ENCODE data around the gene ZNF91.
"Not testable (repeated sequence)": the region's sequence is repeated elsewhere in the genome, so short reads cannot be mapped to it uniquely, and the experiment has no call there.

ZNF91 gene

GRCh38 chr19:23395722-23396117, 449 bp upstream of the ZNF91 start:
- DNase-seq (ENCODE audit: low spot score), result not testable (repeated sequence)

- no peak for DNase-seq (ENCODE audit: low spot score)
Measured at GRCh38 chr19:23394511-23394910, 760 bp downstream of the ZNF91 start.

GRCh38 chr19:23393121-23393520, 2.1 kb downstream of the ZNF91 start:
- DNase-seq (ENCODE audit: low spot score), result no peak

GRCh38 chr19:23391236-23391635, 4.0 kb downstream of the ZNF91 start:
- DNase-seq (ENCODE audit: low spot score), result no peak

GRCh38 chr19:23385404-23385803, 9.9 kb downstream of the ZNF91 start:
- no peak for DNase-seq (ENCODE audit: low spot score)

GRCh38 chr19:23384858-23385257, 10.4 kb downstream of the ZNF91 start:
- DNase-seq (ENCODE audit: low spot score), result no peak

GRCh38 chr19:23384166-23384565, 11.1 kb downstream of the ZNF91 start:
- no peak for DNase-seq (ENCODE audit: low spot score)

GRCh38 chr19:23382955-23383354, 12.3 kb downstream of the ZNF91 start:
- DNase-seq (ENCODE audit: low spot score), result no peak

- no peak for DNase-seq (ENCODE audit: low spot score)
Measured at GRCh38 chr19:23381114-23381513, 14.2 kb downstream of the ZNF91 start.

GRCh38 chr19:23379671-23380070, 15.6 kb downstream of the ZNF91 start:
- not testable (repeated sequence) for DNase-seq (ENCODE audit: low spot score)

- no peak for DNase-seq (ENCODE audit: low spot score)
Measured at GRCh38 chr19:23378948-23379347, 16.3 kb downstream of the ZNF91 start.

- DNase-seq (ENCODE audit: low spot score), result no peak
Measured at GRCh38 chr19:23377276-23377675, 18.0 kb downstream of the ZNF91 start.

GRCh38 chr19:23366437-23366836, 28.8 kb downstream of the ZNF91 start:
- no peak for DNase-seq (ENCODE audit: low spot score)

- not testable (repeated sequence) for DNase-seq (ENCODE audit: low spot score)
Measured at GRCh38 chr19:23366031-23366430, 29.2 kb downstream of the ZNF91 start.

GRCh38 chr19:23365222-23365621, 30.0 kb downstream of the ZNF91 start:
- no peak for DNase-seq (ENCODE audit: low spot score)

GRCh38 chr19:23361843-23362242, 33.4 kb downstream of the ZNF91 start:
- not testable (repeated sequence) for DNase-seq (ENCODE audit: low spot score)

GRCh38 chr19:23351806-23352205, 43.5 kb downstream of the ZNF91 start:
- DNase-seq (ENCODE audit: low spot score), result no peak

GRCh38 chr19:23346696-23347095, 48.6 kb downstream of the ZNF91 start:
- no peak for DNase-seq (ENCODE audit: low spot score)

GRCh38 chr19:23345838-23346237, 49.4 kb downstream of the ZNF91 start:
- no peak for DNase-seq (ENCODE audit: low spot score)

GRCh38 chr19:23343434-23344010, 51.7 kb downstream of the ZNF91 start:
- DNase-seq (ENCODE audit: low spot score), result no peak

GRCh38 chr19:23328211-23328610, 67.1 kb downstream of the ZNF91 start:
- no peak for DNase-seq (ENCODE audit: low spot score)

GRCh38 chr19:23321953-23322549, 73.2 kb downstream of the ZNF91 start:
- no peak for DNase-seq (ENCODE audit: low spot score)

GRCh38 chr19:23321403-23321802, 73.9 kb downstream of the ZNF91 start:
- DNase-seq (ENCODE audit: low spot score), result not testable (repeated sequence)

- DNase-seq (ENCODE audit: low spot score), result not testable (repeated sequence)
Measured at GRCh38 chr19:23319571-23319970, 75.7 kb downstream of the ZNF91 start.

Measured in GM03348 (cell line).